Stomach (tissue), 4 donors: Measurements from ENCODE around the gene COLGALT1.

Experiments used
- EP300 ChIP-seq: sonication (generic); formaldehyde crosslinking; IDR thresholded peaks from one replicate; pipeline ENCODE4 v1.6.1; 2017; ENCODE audit warnings: antibody characterized with exemption
- POLR2AphosphoS5 ChIP-seq, 3 donors: sonication (generic); formaldehyde crosslinking; IDR thresholded peaks; one replicate each; pipeline ENCODE4 v1.6.1; 2016; ENCODE audit warnings: antibody characterized with exemption in 3 of 3
- TF ChIP-seq, protein P1 (sequence below), 7 experiments: fragments of 450-650 bp in 4 of 7; fragments of 200-600 bp in 3 of 7; sonication (generic) in 3 of 7; IDR thresholded peaks; one replicate each; pipeline ENCODE4 v1.5.1; 2016 to 2019; ENCODE audit warnings: antibody characterized with exemption in 7 of 7, control low read depth in 2 of 7, mild to moderate bottlenecking in 1 of 7

DNA sequence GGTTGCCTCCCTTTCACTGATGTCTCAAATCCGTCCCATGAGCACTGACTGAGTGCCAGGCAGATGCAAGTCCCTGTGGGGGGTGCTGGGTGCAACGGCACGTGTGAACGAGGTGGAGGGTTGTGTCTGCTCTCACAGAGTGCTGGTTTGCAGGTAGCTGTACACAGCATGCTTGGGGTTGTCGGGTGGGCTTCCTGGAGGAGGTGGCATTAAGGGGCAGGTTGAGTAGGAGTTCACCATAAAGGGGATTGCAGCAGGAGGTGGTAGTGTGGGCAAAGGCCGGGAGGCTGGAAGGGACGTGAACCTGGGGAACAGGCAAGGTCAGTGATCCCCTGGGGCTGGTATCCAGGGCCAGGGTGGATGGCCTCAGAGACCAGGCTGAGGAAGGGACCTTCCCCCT, 17.2 kb downstream of the COLGALT1 start:
- no peak for TF ChIP-seq EP300
- TF ChIP-seq, protein P1, sequence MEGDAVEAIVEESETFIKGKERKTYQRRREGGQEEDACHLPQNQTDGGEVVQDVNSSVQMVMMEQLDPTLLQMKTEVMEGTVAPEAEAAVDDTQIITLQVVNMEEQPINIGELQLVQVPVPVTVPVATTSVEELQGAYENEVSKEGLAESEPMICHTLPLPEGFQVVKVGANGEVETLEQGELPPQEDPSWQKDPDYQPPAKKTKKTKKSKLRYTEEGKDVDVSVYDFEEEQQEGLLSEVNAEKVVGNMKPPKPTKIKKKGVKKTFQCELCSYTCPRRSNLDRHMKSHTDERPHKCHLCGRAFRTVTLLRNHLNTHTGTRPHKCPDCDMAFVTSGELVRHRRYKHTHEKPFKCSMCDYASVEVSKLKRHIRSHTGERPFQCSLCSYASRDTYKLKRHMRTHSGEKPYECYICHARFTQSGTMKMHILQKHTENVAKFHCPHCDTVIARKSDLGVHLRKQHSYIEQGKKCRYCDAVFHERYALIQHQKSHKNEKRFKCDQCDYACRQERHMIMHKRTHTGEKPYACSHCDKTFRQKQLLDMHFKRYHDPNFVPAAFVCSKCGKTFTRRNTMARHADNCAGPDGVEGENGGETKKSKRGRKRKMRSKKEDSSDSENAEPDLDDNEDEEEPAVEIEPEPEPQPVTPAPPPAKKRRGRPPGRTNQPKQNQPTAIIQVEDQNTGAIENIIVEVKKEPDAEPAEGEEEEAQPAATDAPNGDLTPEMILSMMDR (IDR thresholded peaks at IDR 0.05): no peak
- TF ChIP-seq POLR2AphosphoS5 (IDR thresholded peaks at IDR 0.05): no peak
